ENCODE measurements around the gene SPIRE2.

- no peak for TF ChIP-seq POLR2A (IDR thresholded peaks at IDR 0.05)
- no peak for TF ChIP-seq CTCF (IDR thresholded peaks at IDR 0.05)
Measured at GRCh38 chr16:89847051-89847939, 19.0 kb downstream of the SPIRE2 start.
